H1 (cell line): Measurements from ENCODE around the gene TNFSF15. TPM values are rescaled to one million over a fixed set of nuclear protein-coding genes. Genes with fewer than 3 reads are reported as not detected.
A peak's percentile ranks its signal among the peaks of the same experiment; 100 is the strongest.

Source experiments
- CTCF ChIA-PET: fragments of 300-600 bp; sonication (Branson Sonifier 250); formaldehyde crosslinking; loops from one replicate; lab custom pipeline; 2021; ENCODE audit not compliant: partially characterized antibody; lab: Charles Lee
- POLR2A ChIA-PET: fragments of 300-600 bp; sonication (Branson Sonifier 250); formaldehyde crosslinking; loops from one replicate; lab custom pipeline; 2021; ENCODE audit warnings: inconsistent platforms; ENCODE audit not compliant: partially characterized antibody; lab: Charles Lee
- DNase-seq, 2 experiments: peaks; one replicate each; pipeline versions ENCODE4 v3.0.0 to v3.0.0-alpha.2; 2010 to 2022; ENCODE audit warnings: low spot score in 2 of 2, low read depth in 1 of 2, mixed read lengths in 1 of 2
- FAIRE-seq: peaks from 2 replicates; lab custom pipeline; 2011; peaks lifted over from hg19 to GRCh38; lab: Jason Lieb, UNC
- H2AFZ ChIP-seq: 2 replicates; pipeline ENCODE4 v1.8.1; 2012; ENCODE audit warnings: low read length, inconsistent platforms
- H2AK5ac ChIP-seq: 2 replicates; pipeline ENCODE4 v1.6.1; 2013; ENCODE audit warnings: low read depth, low read length
- H2BK120ac ChIP-seq: replicated peaks from 2 replicates; pipeline ENCODE3; 2013; ENCODE audit warnings: low read depth, low read length, inconsistent platforms
- H2BK12ac ChIP-seq: 2 replicates; pipeline ENCODE4 v1.6.1; 2013; ENCODE audit warnings: low read depth, low read length
- H2BK15ac ChIP-seq: 2 replicates; pipeline ENCODE4 v1.6.1; 2013; ENCODE audit warnings: low read length
- H2BK20ac ChIP-seq: 2 replicates; pipeline ENCODE4 v1.6.1; 2013; ENCODE audit warnings: low read length
- H2BK5ac ChIP-seq: 2 replicates; pipeline ENCODE4 v1.6.1; 2013; ENCODE audit warnings: low read depth, low read length
- H3K14ac ChIP-seq: 2 replicates; pipeline ENCODE4 v1.6.1; 2013; ENCODE audit warnings: inconsistent platforms; ENCODE audit not compliant: insufficient read length
- H3K18ac ChIP-seq: 2 replicates; pipeline ENCODE4 v1.6.1; 2013; ENCODE audit warnings: low read length; ENCODE audit errors: extremely low read depth
- H3K23ac ChIP-seq: 2 replicates; pipeline ENCODE4 v1.6.1; 2013; ENCODE audit warnings: inconsistent platforms; ENCODE audit not compliant: insufficient read length
- H3K23me2 ChIP-seq: 2 replicates; pipeline ENCODE4 v1.6.1; 2013; ENCODE audit warnings: low read depth, low read length
- H3K27ac ChIP-seq: 2 replicates; pipeline ENCODE4 v1.6.1; 2011; ENCODE audit warnings: low read depth, low read length, inconsistent platforms
- H3K27me3 ChIP-seq, 4 experiments: replicated peaks in 1 of 4; 1 replicate in 1 of 4; 2 replicates in 3 of 4; pipeline versions ENCODE4 v1.6.1 to v1.8.1; 2011 to 2013; ENCODE audit warnings: low read length in 3 of 4, mild to moderate bottlenecking in 3 of 4, inconsistent platforms in 2 of 4, mixed read lengths in 2 of 4, moderate library complexity in 1 of 4; ENCODE audit not compliant: control insufficient read depth in 3 of 4, insufficient read depth in 3 of 4; ENCODE audit errors: extremely low read depth in 1 of 4
- H3K36me3 ChIP-seq, 4 experiments: 2 replicates each; pipeline versions ENCODE4 v1.6.1 to v1.8.1; 2011 to 2013; ENCODE audit warnings: mild to moderate bottlenecking in 4 of 4, low read length in 3 of 4, moderate library complexity in 2 of 4, control low read depth in 1 of 4, inconsistent platforms in 1 of 4; ENCODE audit not compliant: insufficient read depth in 4 of 4, control insufficient read depth in 2 of 4
- H3K4ac ChIP-seq: replicated peaks from 2 replicates; pipeline ENCODE3; 2013; ENCODE audit warnings: low read length, low read depth, mixed read lengths, inconsistent platforms; ENCODE audit not compliant: insufficient read length
- H3K4me1 ChIP-seq, 4 experiments: replicated peaks in 1 of 4; 1 replicate in 1 of 4; 2 replicates in 3 of 4; pipeline versions ENCODE4 v1.6.1 to v1.8.1; 2011 to 2013; ENCODE audit warnings: low read length in 3 of 4, inconsistent platforms in 2 of 4, mixed read lengths in 1 of 4; ENCODE audit not compliant: insufficient read depth in 4 of 4, control insufficient read depth in 3 of 4
- H3K4me2 ChIP-seq, 2 experiments: 2 replicates each; pipeline versions ENCODE4 v1.6.1 to v1.8.1; 2011 to 2013; ENCODE audit warnings: low read depth in 2 of 2, low read length in 2 of 2, control low read depth in 1 of 2, inconsistent platforms in 1 of 2, mild to moderate bottlenecking in 1 of 2; ENCODE audit not compliant: insufficient read depth in 1 of 2
- H3K4me3 ChIP-seq, 4 experiments: fragments of 200-600, 300-600 bp in 1 of 4; sonication (generic), shearing (Covaris generic), sonication (Bioruptor Twin) in 1 of 4; 2 replicates each; pipeline versions ENCODE4 v1.5.1 to v1.8.1; 2011 to 2016; ENCODE audit warnings: low read length in 4 of 4, low read depth in 3 of 4, control low read depth in 2 of 4, inconsistent platforms in 2 of 4, mild to moderate bottlenecking in 2 of 4, mixed read lengths in 1 of 4, moderate library complexity in 1 of 4; ENCODE audit not compliant: insufficient read depth in 2 of 4; ENCODE audit errors: extremely low read depth in 1 of 4
- H3K56ac ChIP-seq: replicated peaks from 2 replicates; pipeline ENCODE3; 2013; ENCODE audit warnings: low read depth, mild to moderate bottlenecking, mixed read lengths, low read length, inconsistent platforms; ENCODE audit not compliant: insufficient read length
- H3K79me1 ChIP-seq: 2 replicates; pipeline ENCODE4 v1.6.1; 2013; ENCODE audit warnings: low read depth, low read length, control low read depth
- H3K79me2 ChIP-seq, 2 experiments: 2 replicates each; pipeline versions ENCODE4 v1.6.1 to v1.8.1; 2012 to 2013; ENCODE audit warnings: low read length in 2 of 2, mild to moderate bottlenecking in 2 of 2, inconsistent platforms in 1 of 2; ENCODE audit not compliant: insufficient read depth in 2 of 2, control insufficient read depth in 1 of 2
- H3K9ac ChIP-seq, 4 experiments: replicated peaks in 1 of 4; 1 replicate in 1 of 4; 2 replicates in 3 of 4; pipeline versions ENCODE4 v1.6.1 to v1.8.1; 2011 to 2013; ENCODE audit warnings: low read depth in 3 of 4, low read length in 3 of 4, control low read depth in 2 of 4, mild to moderate bottlenecking in 2 of 4, moderate library complexity in 2 of 4, inconsistent platforms in 1 of 4; ENCODE audit errors: extremely low read depth in 1 of 4
- H3K9me3 ChIP-seq, 2 experiments: 2 replicates each; pipeline versions ENCODE4 v1.6.1 to v1.8.1; 2012 to 2013; ENCODE audit warnings: mild to moderate bottlenecking in 2 of 2, moderate library complexity in 2 of 2, control low read depth in 1 of 2, inconsistent platforms in 1 of 2, low read depth in 1 of 2, low read length in 1 of 2, mixed read lengths in 1 of 2; ENCODE audit not compliant: insufficient read depth in 2 of 2
- H4K20me1 ChIP-seq, 2 experiments: replicated peaks in 1 of 2; 2 replicates each; pipeline versions ENCODE3 to v1.8.1; 2011 to 2013; ENCODE audit warnings: inconsistent platforms in 2 of 2, low read length in 2 of 2, mild to moderate bottlenecking in 1 of 2; ENCODE audit not compliant: insufficient read depth in 2 of 2, control insufficient read depth in 1 of 2
- H4K5ac ChIP-seq: 2 replicates; pipeline ENCODE4 v1.6.1; 2013; ENCODE audit warnings: low read length, low read depth, mixed read lengths, inconsistent platforms; ENCODE audit not compliant: insufficient read length
- H4K8ac ChIP-seq: 2 replicates; pipeline ENCODE4 v1.8.0; 2013; ENCODE audit warnings: mild to moderate bottlenecking, moderate library complexity, low read length, inconsistent platforms; ENCODE audit not compliant: insufficient read depth; ENCODE audit errors: extremely low read depth
- H4K91ac ChIP-seq: replicated peaks from 2 replicates; pipeline ENCODE3; 2013; ENCODE audit warnings: low read length, mixed read lengths, inconsistent platforms; ENCODE audit not compliant: insufficient read length
- ATF3 ChIP-seq: IDR thresholded peaks from 2 replicates; pipeline ENCODE4 v1.6.1; 2011; ENCODE audit warnings: low read depth, mild to moderate bottlenecking, low read length; ENCODE audit not compliant: insufficient read depth
- CHD2 ChIP-seq: IDR thresholded peaks from 2 replicates; pipeline ENCODE4 v1.6.1; 2012; ENCODE audit warnings: low read length, improper control_type of control experiment
- CTCF ChIP-seq, 3 experiments: IDR thresholded peaks; 1 replicate in 2 of 3; 2 replicates in 1 of 3; pipeline versions ENCODE4 v1.5.1 to v1.6.1; 2011; ENCODE audit warnings: low read length in 3 of 3, mild to moderate bottlenecking in 3 of 3, inconsistent platforms in 2 of 3, low read depth in 1 of 3, moderate library complexity in 1 of 3; ENCODE audit not compliant: insufficient read depth in 1 of 3; ENCODE audit errors: control extremely low read depth in 1 of 3
- EGR1 ChIP-seq: IDR thresholded peaks from 2 replicates; pipeline ENCODE4 v1.6.1; 2011; ENCODE audit warnings: low read depth, low read length, borderline replicate concordance
- EP300 ChIP-seq, 2 experiments: IDR thresholded peaks; 1 replicate in 1 of 2; 2 replicates in 1 of 2; pipeline ENCODE4 v1.6.1; 2011 to 2012; ENCODE audit warnings: low read depth in 2 of 2, low read length in 2 of 2, mild to moderate bottlenecking in 2 of 2, borderline replicate concordance in 1 of 2, inconsistent platforms in 1 of 2, moderate library complexity in 1 of 2
- SP2 ChIP-seq: IDR thresholded peaks from 2 replicates; pipeline ENCODE4 v1.6.1; 2012; ENCODE audit warnings: mild to moderate bottlenecking, low read length, inconsistent platforms
- SP4 ChIP-seq: IDR thresholded peaks from 2 replicates; pipeline ENCODE4 v1.6.1; 2012; ENCODE audit warnings: low read length, inconsistent platforms
- TCF12 ChIP-seq: IDR thresholded peaks from 2 replicates; pipeline ENCODE4 v1.6.1; 2011; ENCODE audit warnings: low read depth, mild to moderate bottlenecking, low read length
- YY1 ChIP-seq: IDR thresholded peaks from 2 replicates; pipeline ENCODE4 v1.6.1; 2011; ENCODE audit warnings: low read depth, mild to moderate bottlenecking, low read length
- WGBS, 2 experiments: shearing (Covaris generic) in 1 of 2; methylation state at CpG; one replicate each; pipeline versions ENCODE4 v1.1.6 to v1.1.7; 2013 to 2015; ENCODE audit warnings: low lambda C conversion rate in 2 of 2, mixed read lengths in 2 of 2, inconsistent platforms in 1 of 2, low coverage in 1 of 2, missing lambda C conversion rate in 1 of 2; ENCODE audit not compliant: insufficient replicate concordance in 2 of 2, insufficient coverage in 1 of 2, insufficient read length in 1 of 2; ENCODE audit errors: extremely low coverage in 1 of 2, missing lambda C conversion rate in 1 of 2; 5-methylcytosine and 5-hydroxymethylcytosine counted together
- polyA plus RNA-seq, 7 experiments: library from polyadenylated mRNA; depleted of rRNA in 3 of 7; stranded (reverse) in 5 of 7; unstranded in 2 of 7; fragments of >200 nt in 5 of 7; fragments of 200-250 nt in 2 of 7; gene quantifications; 1 replicate in 5 of 7; 2 replicates in 1 of 7; 4 replicates in 1 of 7; pipeline versions ENCODE4 v1.2.1 to v1.2.3, GENCODE V29; 2011 to 2013; ENCODE audit warnings: missing spikeins in 2 of 7, mixed read lengths in 2 of 7
- total RNA-seq: library from RNA; stranded (reverse); fragmentation: NEBNext Ultra II Directional; extraction: Animal tissue kit (Norgen Biotek cat#: 25700); gene quantifications from 2 replicates; pipeline ENCODE4 v1.2.1, GENCODE V29; 2021

The TNFSF15 gene
- total and polyA plus RNA-seq, 2 of the 8 experiments (the other 6 are each of a cell fraction or from before 2014, with no cell fraction given): 0.09 to 0.17 TPM

DNA sequence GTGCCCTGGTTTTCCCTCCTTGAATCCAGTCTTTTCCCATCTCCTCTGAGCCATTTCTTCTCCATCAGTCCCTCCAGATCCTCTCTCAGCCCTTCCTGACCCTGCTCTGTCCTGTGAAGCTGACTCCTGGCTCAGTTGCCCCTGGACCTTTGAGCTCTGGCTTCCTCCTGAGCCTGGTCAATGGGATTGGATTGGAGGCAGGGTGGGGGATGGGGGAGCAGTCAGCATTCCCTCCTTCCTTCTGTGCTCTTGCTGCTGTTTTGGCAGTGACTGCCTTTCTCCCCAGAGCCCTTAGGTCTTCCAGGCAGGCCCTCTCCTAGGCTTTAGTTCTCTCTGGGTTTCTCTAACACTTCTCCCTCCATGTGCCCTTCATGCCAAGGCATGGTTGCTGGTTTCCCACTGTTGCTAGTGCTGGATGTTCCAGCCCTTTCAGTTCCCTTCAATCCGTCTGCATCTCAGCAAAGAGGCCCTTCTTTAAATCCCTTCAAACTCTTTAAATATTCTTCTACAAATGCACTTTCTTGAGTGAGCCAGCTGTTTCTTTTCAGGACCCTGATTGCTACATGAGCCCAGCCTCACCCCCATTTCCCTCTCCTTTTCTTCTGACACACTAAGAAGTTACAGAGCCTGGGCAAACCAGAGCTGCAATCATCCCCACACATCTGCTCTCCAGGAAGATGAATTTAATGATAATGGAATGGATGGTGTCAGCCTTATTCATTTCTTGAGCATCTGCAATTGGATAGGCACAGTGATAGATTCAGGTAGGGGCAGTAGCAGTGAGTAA, 2.2 kb downstream of the TNFSF15 start:
- Histone ChIP-seq H3K27me3 (peaks cover 0 to 4% (median 0%) of the 10 kb centered on the region in 4 experiments; a peak in 1 of 7 replicates), H4K5ac (no peak overlapping the region), H4K8ac (no peak overlapping the region), H3K56ac (no peak overlapping the region), H4K91ac (no peak overlapping the region), H3K14ac (no peak overlapping the region), H2BK5ac (no peak overlapping the region), H3K9ac (no peak overlapping the region), H3K36me3 (no peaks in the 10 kb centered on the region), H3K27ac (no peak overlapping the region), H3K79me1 (no peaks in the 10 kb centered on the region), H2BK120ac (no peak overlapping the region), H3K4me3 (no peak overlapping the region), H3K23ac (no peak overlapping the region), H4K20me1 (no peaks in the 10 kb centered on the region), H3K9me3 (no peaks in the 10 kb centered on the region), H2AFZ (peak overlapping the region; percentile 80; the same call in 1 of the 2 replicates), H3K18ac (peak overlapping the region; percentile 22; the same call in 1 of the 2 replicates), H3K23me2 (no peaks in the 10 kb centered on the region), H3K4ac (no peak overlapping the region), H3K4me1 (peaks cover 2 to 19% (median 12%) of the 10 kb centered on the region in 4 experiments), H2BK20ac (0 out of 2 replicates have a peak overlapping the region, but pooled peaks have one; percentile 23), H3K4me2 (0 out of 4 replicates have a peak overlapping the region, but pooled peaks of 1 of the 2 experiments have one; percentile 5), H2BK12ac (no peak overlapping the region), H3K79me2 (no peaks in the 10 kb centered on the region), H2AK5ac (no peak overlapping the region), H2BK15ac (no peak overlapping the region)
- no peak for DNase-seq
- ChIA-PET CTCF (interaction anchor here (0.6 kb wide), 1 partner anchor 286 kb away, joined by 3 read pairs; no protein-coding TSS in a partner anchor), POLR2A (interaction anchor here (0.6 kb wide), 1 partner anchor 9 kb away, joined by 3 read pairs; no protein-coding TSS in a partner anchor)
- WGBS, 2 experiments: 79% methylated on average over 1 of the region's 1 CpG; no CpG with 5 or more reads in 1 of the 2 experiments
- FAIRE-seq: no peak
- TF ChIP-seq EP300 (IDR thresholded peaks at IDR 0.05; ENCODE audit: borderline replicate concordance in 1 of 2, low read depth in 2 of 2, low read length in 2 of 2) (no peak), ATF3 (no peak), EGR1 (no peak), CTCF (IDR thresholded peaks at IDR 0.05; ENCODE audit: control extremely low read depth in 1 of 3, insufficient read depth in 1 of 3, low read depth in 1 of 3, low read length in 3 of 3) (no peak), SP2 (no peak), CHD2 (no peak), SP4 (no peak), TCF12 (no peak), YY1 (no peak)
